ENCODE data around the gene LHPP.
A peak's percentile ranks its signal among the peaks of the same experiment; 100 is the strongest.

LHPP gene, protein sequence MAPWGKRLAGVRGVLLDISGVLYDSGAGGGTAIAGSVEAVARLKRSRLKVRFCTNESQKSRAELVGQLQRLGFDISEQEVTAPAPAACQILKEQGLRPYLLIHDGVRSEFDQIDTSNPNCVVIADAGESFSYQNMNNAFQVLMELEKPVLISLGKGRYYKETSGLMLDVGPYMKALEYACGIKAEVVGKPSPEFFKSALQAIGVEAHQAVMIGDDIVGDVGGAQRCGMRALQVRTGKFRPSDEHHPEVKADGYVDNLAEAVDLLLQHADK

DNA sequence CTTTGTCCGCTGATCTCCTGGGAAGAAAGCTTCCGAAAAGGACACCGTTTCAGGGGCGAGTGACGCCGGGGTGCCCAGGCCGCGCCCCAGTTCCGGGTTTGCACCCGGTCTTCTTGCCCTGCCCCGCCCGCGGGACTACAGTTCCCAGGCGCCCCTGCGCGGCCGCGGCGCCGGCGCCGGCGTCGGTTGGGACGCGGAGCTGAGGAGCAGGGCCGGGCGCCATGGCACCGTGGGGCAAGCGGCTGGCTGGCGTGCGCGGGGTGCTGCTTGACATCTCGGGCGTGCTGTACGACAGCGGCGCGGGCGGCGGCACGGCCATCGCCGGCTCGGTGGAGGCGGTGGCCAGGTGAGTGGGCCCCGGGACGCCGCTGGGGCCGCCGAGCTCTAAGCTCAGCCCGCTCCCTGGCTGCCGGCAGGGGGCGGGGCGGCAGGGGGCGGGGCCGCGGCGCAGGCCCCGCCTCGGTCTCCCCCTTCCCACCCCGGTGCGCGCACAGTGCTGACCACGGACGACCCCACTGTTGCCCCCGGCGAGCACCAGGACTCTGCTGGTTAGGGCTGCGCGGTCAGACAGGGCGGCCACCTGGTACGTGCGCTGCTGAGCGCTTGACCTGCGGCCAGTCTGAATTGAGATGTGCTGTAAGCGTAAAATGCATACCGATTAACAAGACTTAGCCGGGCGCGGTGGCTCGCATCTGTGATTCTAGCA is at the start of gene LHPP:
TSS of gene LHPP (plus strand) at position 182 of the 706 bp plus-strand sequence. CDS start at position 222, 40 bp downstream.
- Mint-ChIP-seq H3K27ac (peak within 1 kb of the TSS; percentile 87), H3K4me1 (ENCODE audit: low read depth) (peaks cover 21% of the 10 kb centered on the region), H3K36me3 (ENCODE audit: low read depth) (no peaks in the 10 kb centered on the region), H3K4me3 (peak within 1 kb of the TSS; percentile 82), H3K27me3 (peaks cover 15% of the 10 kb centered on the region), H3K9me3 (no peaks in the 10 kb centered on the region)
- intact Hi-C loops (cut with micrococcal nuclease) = loop anchor here (5.0 kb wide), 1 partner anchor 44 kb away; the partner anchor contains the start of gene OAT

DNA sequence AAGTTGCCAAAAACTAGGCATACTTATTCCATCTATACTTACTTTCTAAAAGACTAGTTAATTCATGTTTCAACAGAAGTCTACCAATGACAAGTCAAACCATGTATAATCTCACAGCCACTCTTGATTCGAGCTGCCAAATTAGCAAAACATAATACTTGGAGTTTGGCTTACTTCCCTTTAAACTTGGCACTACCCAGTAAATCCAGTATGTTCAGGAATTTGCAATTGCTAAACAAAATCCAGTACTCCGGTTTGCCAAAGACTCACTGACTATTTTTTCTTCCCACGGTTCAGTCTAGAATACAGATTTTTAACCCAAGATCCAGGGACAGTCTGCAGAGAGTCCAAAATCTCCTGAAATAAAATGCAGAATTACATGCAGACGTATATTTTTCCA is 47.5 kb upstream of the LHPP start:
- Mint-ChIP-seq H3K27me3 (peaks cover under 1% of the 10 kb centered on the region), H3K4me1 (ENCODE audit: low read depth) (peaks cover 16% of the 10 kb centered on the region), H3K36me3 (ENCODE audit: low read depth) (peaks cover 6% of the 10 kb centered on the region), H3K4me3 (no peak overlapping the region), H3K9me3 (no peaks in the 10 kb centered on the region), H3K27ac (no peak overlapping the region)
- intact Hi-C loops (cut with micrococcal nuclease) = no loop called here

DNA sequence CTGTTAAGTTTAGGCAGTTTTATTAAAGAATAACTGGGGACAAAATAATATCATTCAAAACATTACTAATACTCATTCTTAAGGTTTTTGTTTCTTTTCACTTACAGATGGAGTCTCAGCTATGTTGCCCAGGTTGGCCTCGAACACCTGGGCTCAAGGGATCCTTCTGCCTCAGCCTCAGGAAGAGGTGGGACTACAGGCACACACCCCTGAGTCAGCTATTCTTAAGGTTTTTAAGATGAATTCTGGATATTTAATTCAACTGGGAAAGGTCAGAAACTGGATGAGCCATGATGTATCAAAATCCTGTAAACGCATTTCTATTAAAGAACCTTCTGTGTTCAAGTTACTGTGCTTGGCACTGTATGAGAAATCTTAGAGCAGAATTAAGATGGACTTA is 46.4 kb upstream of the LHPP start:
- intact Hi-C loops (cut with micrococcal nuclease) = loop anchor here (5.0 kb wide), 1 partner anchor 47 kb away; the partner anchor contains the start of gene LHPP

GRCh38 chr10:124416733-124417132 is 44.9 kb upstream of the LHPP start:
- no peak overlapping the region for H3K4me3 Mint-ChIP-seq
- H3K36me3 Mint-ChIP-seq (ENCODE audit: low read depth) = no peaks in the 10 kb centered on the region
- peaks cover 11% of the 10 kb centered on the region for H3K4me1 Mint-ChIP-seq (ENCODE audit: low read depth)
- H3K9me3 Mint-ChIP-seq = no peaks in the 10 kb centered on the region
- intact Hi-C loops (cut with micrococcal nuclease) = loop anchor here (5.0 kb wide), 1 partner anchor 46 kb away; the partner anchor contains the start of gene LHPP
- no peak overlapping the region for H3K27ac Mint-ChIP-seq
- peaks cover 24% of the 10 kb centered on the region for H3K27me3 Mint-ChIP-seq

More for the DNA sequence above, 46.4 kb upstream of the LHPP start:
- Mint-ChIP-seq H3K36me3 (ENCODE audit: low read depth) (peaks cover 6% of the 10 kb centered on the region), H3K27me3 (peaks cover 11% of the 10 kb centered on the region), H3K4me1 (ENCODE audit: low read depth) (peaks cover 17% of the 10 kb centered on the region), H3K27ac (no peak overlapping the region), H3K4me3 (no peak overlapping the region), H3K9me3 (no peaks in the 10 kb centered on the region)

- Mint-ChIP-seq H3K36me3 (ENCODE audit: low read depth) (no peaks in the 10 kb centered on the region), H3K4me3 (peak overlapping the region; percentile 77), H3K4me1 (ENCODE audit: low read depth) (peaks cover 11% of the 10 kb centered on the region), H3K9me3 (no peaks in the 10 kb centered on the region), H3K27me3 (peaks cover 37% of the 10 kb centered on the region), H3K27ac (peak overlapping the region; percentile 57)
- intact Hi-C loops (cut with micrococcal nuclease) = loop anchor here (5.0 kb wide), 1 partner anchor 44 kb away; the partner anchor contains the start of gene LHPP
Observed at GRCh38 chr10:124417895-124418725, 43.5 kb upstream of the LHPP start.

- Mint-ChIP-seq H3K27ac (peak within 1 kb of the TSS; percentile 57), H3K9me3 (no peaks in the 10 kb centered on the region), H3K4me1 (ENCODE audit: low read depth) (peaks cover 11% of the 10 kb centered on the region), H3K36me3 (ENCODE audit: low read depth) (no peaks in the 10 kb centered on the region), H3K27me3 (peaks cover 43% of the 10 kb centered on the region), H3K4me3 (peak within 1 kb of the TSS; percentile 77)
- intact Hi-C loops (cut with micrococcal nuclease) = loop anchor here (5.0 kb wide), 1 partner anchor 43 kb away; the partner anchor contains the start of gene LHPP
Observed at GRCh38 chr10:124418726-124419501, 42.7 kb upstream of the LHPP start, which contains the start of gene OAT. OAT (minus strand) TSS chr10:124418923; CDS start chr10:124412171, 6,752 bp downstream.

DNA sequence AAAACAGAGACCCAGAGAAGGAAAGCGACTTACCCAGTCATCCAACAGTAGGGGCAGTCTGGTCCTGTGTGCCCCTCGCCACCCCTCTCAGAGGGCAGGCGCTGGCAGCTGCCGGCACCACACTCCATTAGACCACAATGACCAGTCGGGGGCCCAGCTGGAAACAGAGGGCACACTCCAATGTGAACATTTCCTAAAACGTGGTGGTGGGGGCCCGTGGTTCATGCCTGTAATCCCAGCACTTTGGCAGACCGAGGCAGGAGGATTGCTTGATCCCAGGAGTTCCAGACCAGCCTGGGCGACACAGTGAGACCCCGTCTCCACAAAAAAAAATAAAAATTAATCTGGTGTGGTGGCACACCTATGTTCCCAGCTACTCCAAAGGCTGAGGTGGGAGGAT is 42.0 kb upstream of the LHPP start:
- Mint-ChIP-seq H3K27me3 (peaks cover 48% of the 10 kb centered on the region), H3K36me3 (ENCODE audit: low read depth) (no peaks in the 10 kb centered on the region), H3K4me1 (ENCODE audit: low read depth) (peaks cover 4% of the 10 kb centered on the region), H3K27ac (no peak overlapping the region), H3K9me3 (no peaks in the 10 kb centered on the region), H3K4me3 (peak overlapping the region; percentile 77)
- intact Hi-C loops (cut with micrococcal nuclease) = loop anchor here (5.0 kb wide), 1 partner anchor 43 kb away; the partner anchor contains the start of gene LHPP

GRCh38 chr10:124420254-124420653 is 41.4 kb upstream of the LHPP start:
- peaks cover 4% of the 10 kb centered on the region for H3K4me1 Mint-ChIP-seq (ENCODE audit: low read depth)
- no peaks in the 10 kb centered on the region for H3K9me3 Mint-ChIP-seq
- H3K27ac Mint-ChIP-seq = no peak overlapping the region
- no peak overlapping the region for H3K4me3 Mint-ChIP-seq
- H3K36me3 Mint-ChIP-seq (ENCODE audit: low read depth) = no peaks in the 10 kb centered on the region
- peaks cover 48% of the 10 kb centered on the region for H3K27me3 Mint-ChIP-seq
- intact Hi-C loops (cut with micrococcal nuclease) = no loop called here

GRCh38 chr10:124422742-124423141 is 38.9 kb upstream of the LHPP start:
- Mint-ChIP-seq H3K27me3 (peaks cover 62% of the 10 kb centered on the region), H3K4me1 (ENCODE audit: low read depth) (peaks cover 4% of the 10 kb centered on the region), H3K4me3 (no peak overlapping the region), H3K9me3 (no peaks in the 10 kb centered on the region), H3K36me3 (ENCODE audit: low read depth) (no peaks in the 10 kb centered on the region), H3K27ac (no peak overlapping the region)
- intact Hi-C loops (cut with micrococcal nuclease) = no loop called here

GRCh38 chr10:124423813-124424212 is 37.8 kb upstream of the LHPP start:
- Mint-ChIP-seq H3K27ac (no peak overlapping the region), H3K36me3 (ENCODE audit: low read depth) (no peaks in the 10 kb centered on the region), H3K4me1 (ENCODE audit: low read depth) (peaks cover 4% of the 10 kb centered on the region), H3K4me3 (no peak overlapping the region), H3K9me3 (no peaks in the 10 kb centered on the region), H3K27me3 (peaks cover 67% of the 10 kb centered on the region)
- intact Hi-C loops (cut with micrococcal nuclease) = no loop called here

DNA sequence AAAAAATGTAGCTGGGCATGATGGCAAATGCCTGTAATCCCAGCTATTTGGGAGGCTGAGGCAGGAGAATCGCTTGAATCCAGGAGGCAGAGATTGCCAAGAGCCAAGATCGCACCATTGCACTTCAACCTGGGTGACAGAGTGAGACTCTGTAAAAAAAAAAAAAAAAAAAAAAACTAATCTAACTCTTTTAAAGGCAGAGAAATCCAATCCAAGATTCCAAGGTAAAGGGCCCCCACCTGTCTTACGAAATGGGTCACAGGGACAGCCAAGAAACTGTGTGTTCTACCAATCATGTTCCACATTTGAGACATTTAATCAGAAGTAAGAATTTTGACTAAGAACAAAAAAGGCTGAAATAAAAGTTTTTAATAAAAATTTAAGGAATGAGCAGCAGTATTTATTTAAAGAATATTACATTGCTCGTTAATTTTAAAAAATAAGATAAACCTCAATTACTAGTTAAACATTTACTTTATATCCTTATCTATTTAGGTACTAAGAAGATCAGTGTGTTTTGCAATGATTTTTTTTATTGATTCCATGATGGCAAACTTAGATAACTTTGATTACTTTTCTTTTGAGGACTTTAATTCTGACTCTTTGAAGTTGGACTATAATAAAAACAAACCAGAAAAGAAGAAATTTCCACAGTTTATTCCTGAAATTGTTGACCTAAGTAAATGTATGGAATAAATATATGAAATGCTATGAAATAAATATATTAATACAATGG is 36.2 kb upstream of the LHPP start:
- Mint-ChIP-seq H3K9me3 (no peaks in the 10 kb centered on the region), H3K36me3 (ENCODE audit: low read depth) (no peaks in the 10 kb centered on the region), H3K27ac (no peak overlapping the region), H3K4me1 (ENCODE audit: low read depth) (no peaks in the 10 kb centered on the region), H3K27me3 (peaks cover 65% of the 10 kb centered on the region), H3K4me3 (no peak overlapping the region)
- intact Hi-C loops (cut with micrococcal nuclease) = no loop called here

- Mint-ChIP-seq H3K36me3 (ENCODE audit: low read depth) (no peaks in the 10 kb centered on the region), H3K4me3 (no peak overlapping the region), H3K4me1 (ENCODE audit: low read depth) (no peaks in the 10 kb centered on the region), H3K27ac (no peak overlapping the region), H3K9me3 (no peaks in the 10 kb centered on the region), H3K27me3 (peaks cover 56% of the 10 kb centered on the region)
- intact Hi-C loops (cut with micrococcal nuclease) = no loop called here
Observed at GRCh38 chr10:124428207-124428777, 33.3 kb upstream of the LHPP start.

Data from dendritic cell treated with granulocyte-macrophage colony-stimulating factor and Interleukin-4, amounts not matched to agents 40 ng/mL and 50 ng/mL, for 4 days (primary cell).